ENCODE measurements around the gene RSL1D1.
"Not testable (repeated sequence)": the region's sequence is repeated elsewhere in the genome, so short reads cannot be mapped to it uniquely, and the experiment has no call there.

The RSL1D1 gene

DNA sequence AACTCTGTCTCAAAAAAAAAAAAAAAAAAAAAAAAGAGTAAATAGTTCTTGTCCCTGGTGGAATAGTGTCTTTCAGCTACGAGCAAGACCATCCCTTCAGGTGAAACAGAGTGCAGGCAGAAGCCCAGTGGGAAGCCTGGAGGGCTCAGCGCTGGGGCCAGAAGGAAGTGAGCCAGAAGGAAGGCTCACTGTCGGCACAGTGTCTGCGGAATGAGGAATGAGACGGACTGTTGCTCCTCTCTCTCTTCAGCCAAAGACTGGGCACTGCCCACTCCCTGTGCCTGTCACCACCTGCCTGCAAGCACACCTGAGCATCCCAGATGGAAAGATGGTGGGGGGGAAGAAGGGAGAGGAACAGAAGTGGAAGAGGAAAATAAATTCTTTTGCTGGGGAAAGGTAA, 7.5 kb downstream of the RSL1D1 start:
- DNase-seq (ENCODE audit: low read depth in 2 of 2), result no peak

DNA sequence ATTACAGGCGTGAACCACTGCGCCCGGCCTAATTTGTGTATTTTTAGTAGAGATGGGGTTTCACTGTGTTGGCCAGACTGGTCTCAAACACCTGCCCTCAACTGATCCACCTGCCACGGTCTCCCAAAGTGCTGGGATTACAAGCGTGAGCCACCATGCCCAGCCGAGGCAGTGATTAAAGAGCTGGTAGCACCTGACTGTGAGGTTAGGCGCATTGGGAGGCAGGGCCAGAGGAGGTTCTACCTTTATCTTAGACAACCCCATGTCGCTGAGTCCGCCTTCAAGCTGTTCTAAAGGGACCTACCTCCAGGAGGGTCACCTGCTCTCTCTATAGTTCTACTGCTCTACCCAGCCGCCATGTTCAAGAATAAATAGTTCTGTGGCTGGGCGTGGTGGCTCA, 8.1 kb downstream of the RSL1D1 start:
- no peak for DNase-seq (ENCODE audit: low read depth in 2 of 2)

DNA sequence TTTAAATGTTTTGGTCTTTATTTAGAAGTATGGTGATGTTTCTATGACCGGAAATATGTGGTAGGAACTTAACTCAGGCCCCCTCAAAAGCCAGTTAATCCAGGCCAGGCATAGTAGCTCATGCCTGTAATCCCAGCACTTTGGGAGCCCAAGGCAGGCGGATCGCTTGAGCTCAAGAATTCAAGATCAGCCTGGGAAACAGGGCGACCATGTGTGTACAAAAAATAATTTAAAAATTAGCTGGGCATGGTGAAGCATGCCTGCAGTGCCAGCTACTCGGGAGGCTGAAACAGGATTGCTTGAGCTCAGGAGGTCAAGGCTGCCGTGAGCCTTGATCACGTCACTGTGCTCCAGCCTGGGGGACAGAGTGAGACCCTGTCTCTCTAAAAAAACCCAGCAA, 10.3 kb downstream of the RSL1D1 start:
- DNase-seq (ENCODE audit: low read depth in 2 of 2), result no peak

DNA sequence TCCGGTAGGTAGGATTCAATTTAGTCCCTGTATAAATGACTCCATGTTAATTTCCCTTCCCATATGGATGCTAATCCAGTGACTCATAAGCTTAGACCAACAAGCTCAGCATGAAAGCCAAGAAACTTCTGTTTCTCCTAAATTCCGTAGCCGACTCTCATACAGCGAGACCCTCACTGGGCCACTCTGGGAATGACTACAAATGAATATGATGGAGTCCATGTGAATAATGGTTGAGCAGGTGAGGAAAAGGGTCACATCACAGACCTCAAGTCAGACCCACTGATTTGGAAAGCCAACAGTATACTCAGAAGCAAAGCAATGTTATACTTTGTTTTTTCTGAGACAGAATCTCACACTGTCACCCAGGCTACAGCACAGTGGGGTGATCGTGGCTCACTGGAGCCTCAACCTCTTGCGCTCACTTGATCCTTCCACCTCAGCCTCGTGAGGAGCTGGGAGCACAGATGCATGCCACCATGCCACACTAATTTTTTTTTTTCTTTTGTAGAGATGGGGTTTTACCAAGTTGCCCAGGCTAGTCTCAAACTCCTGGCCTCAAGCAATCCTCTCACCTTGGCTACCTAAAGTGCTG, 14.6 kb downstream of the RSL1D1 start:
- no peak for DNase-seq (ENCODE audit: low read depth in 2 of 2)

DNA sequence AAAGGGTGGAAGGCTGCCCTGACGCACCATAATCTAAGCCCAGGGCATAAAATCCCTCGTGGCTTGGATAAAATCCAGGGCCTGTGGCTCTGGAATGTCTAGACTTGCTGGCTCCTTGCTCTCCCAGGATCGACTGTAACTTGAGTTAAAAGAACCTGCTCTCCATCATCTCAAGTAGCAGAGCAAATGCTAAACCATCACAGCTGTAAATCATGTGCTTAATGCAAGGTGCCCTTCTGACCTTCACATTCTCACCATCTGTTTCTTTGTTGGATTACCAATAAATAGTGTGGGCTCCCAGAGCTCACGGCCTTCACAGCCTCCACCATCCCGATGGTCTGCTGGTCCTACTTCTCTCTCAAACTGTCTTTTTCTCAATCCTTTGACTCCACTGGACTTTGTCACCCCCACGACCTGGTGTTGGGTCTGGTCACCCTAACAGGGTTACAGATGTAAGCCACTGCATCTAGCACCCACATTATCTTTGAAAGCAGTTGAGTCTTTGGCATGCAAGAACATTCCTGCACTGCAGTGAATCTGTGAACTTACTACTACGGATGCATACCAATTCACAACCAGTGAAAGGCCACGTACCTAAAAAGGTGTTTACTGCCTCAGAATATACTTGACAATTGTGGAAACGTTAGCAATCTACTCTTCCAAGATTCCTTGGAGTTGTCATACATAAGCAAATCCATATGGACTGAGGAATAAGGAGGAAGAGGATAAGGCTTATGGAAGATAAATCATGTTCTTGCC, 15.3 kb downstream of the RSL1D1 start:
- no peak for DNase-seq (ENCODE audit: low read depth in 2 of 2)

DNA sequence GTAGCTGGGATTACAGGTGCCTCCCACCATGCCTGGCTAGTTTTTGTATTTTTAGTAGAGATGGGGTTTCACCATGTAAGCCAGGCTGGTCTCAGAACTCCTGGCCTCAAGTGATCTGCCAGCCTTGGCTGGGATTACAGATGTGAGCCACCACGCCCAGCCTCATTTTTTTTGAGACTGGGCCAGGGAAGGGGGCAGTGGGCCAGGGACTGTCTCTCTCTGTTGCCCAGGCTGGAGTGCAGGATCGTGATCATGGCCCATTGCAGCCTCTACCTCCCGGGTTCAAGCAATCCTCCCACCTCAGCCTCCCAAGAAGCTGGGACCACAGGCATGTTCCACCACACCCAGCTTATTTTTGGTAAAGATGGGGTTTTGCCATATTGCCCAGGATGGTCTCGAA, 16.0 kb downstream of the RSL1D1 start:
- DNase-seq (ENCODE audit: low read depth in 2 of 2), result no peak

DNA sequence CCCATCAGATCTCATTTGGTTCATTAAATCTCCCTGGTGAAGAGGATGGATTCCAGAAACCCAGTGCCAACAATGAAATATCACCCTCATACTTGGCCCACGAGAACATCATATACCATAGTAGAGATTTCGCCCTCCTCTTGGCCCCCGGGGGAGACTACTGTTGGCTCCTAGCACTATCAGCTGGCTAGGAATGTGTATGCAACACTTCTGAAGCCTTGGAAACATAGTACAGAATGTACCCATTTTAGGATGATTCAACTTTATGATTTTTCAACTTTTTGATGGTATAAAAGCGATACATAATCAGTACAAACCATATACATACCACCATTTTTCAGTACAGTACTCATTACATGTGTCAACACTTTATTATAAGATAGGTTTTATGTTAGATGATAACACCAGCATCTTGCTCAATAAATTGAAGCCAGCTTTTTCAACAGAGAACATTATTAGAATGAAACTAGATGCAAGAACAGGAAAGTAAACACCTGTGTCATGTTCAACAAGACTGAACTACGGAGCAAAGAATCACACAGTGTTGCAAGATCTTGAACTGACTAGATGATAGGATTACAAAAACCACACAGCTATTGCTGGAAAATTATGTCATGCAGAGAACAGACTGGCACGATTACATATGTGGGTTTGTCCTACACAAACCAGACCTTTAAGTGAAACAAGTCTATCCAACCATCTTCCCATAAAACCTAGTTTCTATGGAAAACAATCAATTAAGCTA, 17.2 kb downstream of the RSL1D1 start:
- DNase-seq (ENCODE audit: low read depth in 2 of 2), result no peak

DNA sequence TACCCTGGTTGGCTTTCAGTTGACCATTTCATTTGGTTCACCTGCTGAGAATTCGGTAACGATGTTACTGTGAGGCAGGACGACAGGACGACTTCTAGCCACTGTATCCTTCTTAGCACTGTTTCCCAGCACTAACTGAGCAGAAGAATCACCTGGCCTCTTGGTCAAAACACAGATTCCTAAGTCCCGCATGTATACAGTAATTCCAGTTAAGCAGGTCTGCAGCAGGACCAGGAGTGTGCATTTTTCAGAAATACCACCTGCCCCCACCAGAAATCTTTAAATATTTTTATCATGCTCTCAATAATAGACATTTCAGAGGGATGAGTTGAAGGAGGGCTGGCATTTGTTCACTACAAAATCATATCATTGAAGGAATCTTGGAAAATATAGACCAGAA, 22.6 kb downstream of the RSL1D1 start:
- DNase-seq (ENCODE audit: low read depth in 2 of 2), result no peak

DNA sequence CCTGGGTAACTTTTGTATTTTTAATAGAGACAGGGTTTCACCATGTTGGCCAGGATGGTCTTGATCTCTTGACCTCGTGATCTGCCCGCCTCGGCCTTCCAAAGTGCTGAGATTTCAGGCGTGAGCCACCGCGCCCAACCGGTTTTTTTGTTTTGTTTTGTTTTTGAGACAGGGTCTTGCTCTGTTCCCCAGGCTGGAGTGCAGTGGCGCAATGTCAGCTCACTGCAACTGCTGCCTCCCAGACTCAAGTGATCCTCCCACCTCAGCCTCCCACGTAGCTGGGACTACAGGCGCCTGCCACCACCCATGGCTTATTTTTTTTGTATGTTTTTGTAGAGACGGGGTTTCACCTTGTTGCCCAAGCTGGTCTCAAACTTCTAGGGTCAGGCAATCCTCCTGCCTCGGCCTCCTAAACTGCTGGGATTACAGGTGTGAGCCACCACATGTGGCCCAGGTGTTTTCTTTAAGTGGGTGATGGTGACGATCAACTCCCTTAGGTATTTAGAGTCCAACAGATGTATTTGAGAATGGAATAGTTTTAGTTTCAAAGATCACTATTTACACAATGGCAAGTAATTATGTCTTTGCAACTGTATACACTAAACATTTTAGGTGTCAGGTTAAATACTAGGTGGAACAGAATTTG, 25.7 kb downstream of the RSL1D1 start:
- not testable (repeated sequence) for DNase-seq (ENCODE audit: low read depth in 2 of 2)

DNA sequence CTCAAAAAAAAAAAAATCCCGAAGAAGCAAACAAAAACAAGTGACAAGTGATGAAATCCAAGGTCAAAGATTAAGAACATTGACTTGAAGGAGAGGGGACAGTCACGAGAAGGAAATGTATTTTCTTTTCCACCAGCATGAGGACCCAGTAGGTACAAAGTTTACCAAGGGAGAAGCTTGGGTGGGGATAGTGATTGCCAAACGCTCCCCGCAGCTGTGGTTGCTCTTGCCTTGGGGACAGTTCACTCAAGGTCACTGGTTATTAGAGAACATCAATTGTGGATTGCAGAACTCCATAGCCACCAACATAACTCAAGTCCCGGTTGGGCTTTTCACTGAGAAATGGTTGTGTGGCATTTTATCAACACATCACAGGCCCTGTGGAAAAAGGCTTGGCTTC, 27.0 kb downstream of the RSL1D1 start:
- no peak for DNase-seq (ENCODE audit: low read depth in 2 of 2)

DNA sequence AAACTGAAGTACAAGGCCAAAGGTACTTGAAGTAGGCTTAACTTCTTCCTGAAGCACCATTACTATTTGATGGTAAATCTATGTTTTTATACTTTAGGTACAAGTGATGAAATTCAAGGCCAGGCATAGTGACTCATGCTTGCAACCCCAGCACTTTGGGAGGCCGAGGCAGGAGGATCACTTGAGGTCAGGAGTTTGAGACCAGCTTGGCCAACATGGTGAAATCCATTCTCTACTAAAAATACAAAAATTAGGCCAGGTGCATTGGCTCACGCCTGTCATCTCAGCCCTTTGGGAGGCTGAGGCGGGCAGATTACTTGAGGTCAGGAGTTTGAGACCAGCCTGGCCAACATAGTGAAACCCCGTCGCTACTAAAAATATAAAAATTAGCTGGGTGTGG, 27.7 kb downstream of the RSL1D1 start:
- DNase-seq (ENCODE audit: low read depth in 2 of 2), result not testable (repeated sequence)

DNA sequence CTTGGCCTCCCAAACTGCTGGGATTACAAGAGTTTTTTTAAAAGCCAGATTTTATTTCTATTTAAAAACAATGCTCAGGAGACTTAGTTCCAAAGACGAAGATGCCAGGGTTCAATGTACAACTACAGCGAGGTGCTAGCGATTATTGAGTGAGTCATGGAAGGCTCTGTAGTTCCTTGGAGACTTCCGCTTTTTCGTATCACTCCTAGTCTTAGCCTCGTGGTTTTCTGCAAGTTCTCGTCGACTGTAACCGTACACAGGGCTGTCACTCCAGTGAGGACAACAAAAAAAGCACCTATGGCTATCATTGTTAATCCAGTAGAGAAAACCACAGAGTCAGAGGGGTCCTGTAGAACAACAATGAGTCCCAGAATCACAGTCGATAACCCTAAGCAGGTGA, 31.5 kb downstream of the RSL1D1 start:
- no peak for DNase-seq (ENCODE audit: low read depth in 2 of 2)

DNA sequence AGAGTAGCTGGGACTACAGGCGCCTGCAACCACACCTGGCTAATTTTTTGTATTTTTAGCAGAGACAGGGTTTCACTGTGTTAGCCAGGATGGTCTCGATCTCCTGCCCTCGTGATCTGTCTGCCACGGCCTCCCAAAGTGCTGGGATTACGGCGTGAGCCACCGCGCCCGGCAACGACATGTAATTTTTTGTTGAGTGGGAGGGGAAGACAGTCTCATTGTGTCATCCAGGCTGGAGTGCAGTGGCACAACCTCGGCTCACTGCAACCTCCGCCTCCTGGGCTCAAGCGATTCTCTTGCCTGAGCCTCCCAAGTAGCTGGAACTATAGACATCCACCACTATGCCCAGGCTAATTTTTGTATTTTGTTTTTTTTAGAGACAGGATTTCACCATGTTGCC, 32.4 kb downstream of the RSL1D1 start:
- not testable (repeated sequence) for DNase-seq (ENCODE audit: low read depth in 2 of 2)

DNA sequence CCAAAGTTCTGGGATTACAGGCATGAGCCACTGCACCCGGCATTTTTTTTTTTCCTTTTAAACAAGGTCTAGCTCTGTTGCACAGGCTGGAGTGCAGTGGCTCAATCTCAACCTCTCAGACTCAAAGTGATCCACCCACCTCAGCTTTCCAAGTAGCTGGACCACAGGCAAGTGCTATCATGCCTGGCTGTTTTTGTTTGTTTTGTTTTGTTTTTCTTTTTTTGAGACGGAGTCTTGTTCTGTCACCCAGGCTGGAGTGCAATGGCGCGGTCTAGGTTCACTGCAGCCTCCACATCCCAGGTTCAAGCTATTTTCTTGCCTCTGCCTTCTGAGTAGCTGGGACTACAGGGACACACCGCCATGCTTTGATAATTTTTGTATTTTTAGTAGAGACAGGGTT, 35.2 kb downstream of the RSL1D1 start:
- no peak for DNase-seq (ENCODE audit: low read depth in 2 of 2)

DNA sequence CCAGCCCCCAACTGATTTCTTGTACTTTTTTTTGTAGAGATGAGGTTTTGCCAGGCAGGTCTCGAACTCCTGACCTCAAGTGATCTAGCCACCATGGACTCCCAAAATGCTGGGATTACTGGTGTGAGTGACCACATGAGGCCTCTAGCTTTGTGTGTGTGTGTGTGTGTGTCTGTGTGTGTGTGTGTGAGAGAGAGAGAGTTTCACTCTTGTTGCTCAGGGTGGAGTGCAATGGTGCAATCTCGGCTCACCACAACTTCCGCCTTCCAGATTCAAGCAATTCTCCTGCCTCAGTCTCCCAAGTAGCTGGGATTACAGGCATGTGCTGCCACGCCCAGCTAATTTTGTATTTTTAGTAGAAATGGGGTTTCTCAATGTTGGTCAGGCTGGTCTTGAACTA, 36.5 kb downstream of the RSL1D1 start:
- not testable (repeated sequence) for DNase-seq (ENCODE audit: low read depth in 2 of 2)

DNA sequence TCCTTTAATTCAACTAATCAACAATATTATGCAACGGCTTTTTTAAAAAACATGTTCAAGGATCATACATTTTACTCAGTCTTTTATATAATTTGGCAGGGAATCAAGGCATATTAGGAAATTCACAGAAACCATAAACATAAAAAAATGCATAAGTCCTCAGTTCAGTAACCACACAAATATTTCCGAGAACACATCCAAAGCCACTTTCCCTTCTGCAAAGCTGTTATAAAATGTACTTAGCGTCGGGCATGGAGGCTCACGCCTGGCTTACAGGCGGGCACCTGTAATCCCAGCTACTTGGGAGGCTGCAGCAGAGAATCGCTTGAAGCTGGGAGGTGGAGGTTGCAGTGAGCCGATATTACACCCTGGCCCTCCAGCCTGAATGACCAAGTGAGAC, 44.6 kb downstream of the RSL1D1 start:
- no peak for DNase-seq (ENCODE audit: low read depth in 2 of 2)

DNA sequence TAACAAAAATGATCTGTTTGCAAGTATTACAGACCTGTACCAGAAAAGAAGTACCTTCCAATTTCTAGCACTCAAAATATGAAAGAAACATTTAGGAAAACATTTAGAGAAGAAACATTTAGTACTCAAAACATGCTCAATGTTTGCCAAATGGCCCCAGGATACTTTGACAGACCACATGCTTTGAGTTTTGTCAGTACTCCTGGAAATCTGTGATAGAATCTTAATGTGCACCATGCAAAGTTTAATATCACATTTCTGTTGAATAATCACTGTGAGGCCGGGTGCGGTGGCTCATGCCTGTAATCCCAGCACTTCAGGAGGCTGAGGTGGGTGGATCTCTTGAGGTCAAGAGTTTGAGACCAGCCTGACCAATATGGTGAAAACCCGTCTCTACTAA, 45.8 kb downstream of the RSL1D1 start:
- no peak for DNase-seq (ENCODE audit: low read depth in 2 of 2)

DNA sequence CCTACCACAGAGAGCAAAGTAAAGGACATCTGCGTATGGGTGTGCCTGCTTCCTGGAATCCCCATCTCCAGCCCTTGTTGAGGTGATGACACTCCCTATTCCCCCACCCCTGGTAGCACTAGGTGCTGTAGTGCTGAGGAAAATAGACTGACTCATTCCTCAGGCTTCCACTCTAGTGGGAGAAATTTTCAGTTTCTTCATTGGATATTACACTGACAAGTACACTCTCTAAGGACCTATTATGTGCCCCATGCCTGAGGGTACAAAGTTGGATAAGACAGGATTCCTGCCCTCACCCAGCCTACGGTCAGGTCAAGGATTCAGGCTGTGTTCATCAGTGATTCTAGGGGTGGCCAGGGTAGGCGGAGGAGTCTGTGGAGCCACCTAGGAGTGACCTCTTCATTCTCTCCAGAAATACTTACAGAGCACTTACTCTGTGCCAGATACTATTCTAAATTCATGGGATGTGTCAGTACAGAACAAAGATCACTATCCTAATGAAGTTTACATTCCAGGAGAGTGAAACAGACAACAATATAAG, 49.8 kb downstream of the RSL1D1 start:
- DNase-seq (ENCODE audit: low read depth in 2 of 2), result no peak

DNA sequence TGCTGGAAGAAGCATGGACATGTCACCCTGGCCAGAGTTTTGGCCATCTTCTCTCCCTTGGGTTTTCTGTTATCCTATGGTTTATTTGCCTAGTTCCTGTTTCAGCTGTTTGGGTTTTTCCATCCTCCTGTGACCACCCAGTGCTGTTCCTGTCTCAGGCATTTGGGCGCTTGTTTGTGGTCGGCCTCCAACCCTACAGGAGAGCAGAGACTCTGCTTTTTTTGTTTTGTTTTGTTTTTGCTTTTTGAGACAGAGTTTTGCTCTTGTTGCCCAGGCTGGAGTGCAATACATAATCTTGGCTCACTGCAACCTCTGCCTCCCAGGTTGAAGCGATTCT, 51.0 kb downstream of the RSL1D1 start:
- no peak for DNase-seq (ENCODE audit: low read depth in 2 of 2)

DNA sequence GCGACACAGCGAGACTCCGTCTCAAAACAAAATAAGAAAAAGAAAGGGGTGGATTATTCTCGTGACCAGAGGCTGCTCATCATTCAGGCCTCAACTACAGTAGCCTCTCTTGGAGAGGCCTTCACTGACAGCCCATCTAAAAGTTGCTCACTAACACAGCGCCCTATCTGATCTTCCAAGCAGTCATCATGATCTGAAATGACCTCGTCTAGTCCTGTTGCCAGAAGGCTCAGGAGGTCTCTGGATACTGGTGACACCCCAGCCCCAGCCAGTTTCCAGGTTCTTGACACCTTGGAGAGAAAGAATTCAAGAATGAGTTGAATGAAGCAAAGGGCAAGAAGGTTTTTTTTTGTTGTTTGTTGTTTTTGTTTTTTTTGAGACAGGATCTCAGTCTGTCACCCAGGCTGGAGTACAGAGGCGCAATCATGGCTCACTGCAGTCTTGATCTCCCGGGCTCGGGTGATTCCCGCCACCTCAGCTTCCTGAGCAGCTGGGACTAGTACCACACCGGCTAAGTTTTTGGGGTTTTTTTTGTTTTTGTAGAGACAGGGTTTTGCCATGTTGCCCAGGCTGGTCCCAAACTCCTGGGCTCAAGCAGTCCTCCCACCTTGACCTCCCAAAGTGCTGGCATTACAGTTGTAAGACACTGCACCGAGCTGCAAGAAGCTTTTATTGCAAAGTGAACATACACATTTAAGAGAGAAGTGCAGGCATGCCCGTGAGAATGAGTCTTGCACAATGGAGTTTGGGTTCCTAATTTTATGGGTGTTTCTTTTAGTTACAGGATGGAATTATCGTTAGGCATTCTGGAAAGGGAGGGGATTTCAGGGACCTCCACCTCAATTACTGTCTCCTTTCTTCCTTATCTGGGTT, 51.6 kb downstream of the RSL1D1 start:
- DNase-seq (ENCODE audit: low read depth in 2 of 2), result no peak

DNA sequence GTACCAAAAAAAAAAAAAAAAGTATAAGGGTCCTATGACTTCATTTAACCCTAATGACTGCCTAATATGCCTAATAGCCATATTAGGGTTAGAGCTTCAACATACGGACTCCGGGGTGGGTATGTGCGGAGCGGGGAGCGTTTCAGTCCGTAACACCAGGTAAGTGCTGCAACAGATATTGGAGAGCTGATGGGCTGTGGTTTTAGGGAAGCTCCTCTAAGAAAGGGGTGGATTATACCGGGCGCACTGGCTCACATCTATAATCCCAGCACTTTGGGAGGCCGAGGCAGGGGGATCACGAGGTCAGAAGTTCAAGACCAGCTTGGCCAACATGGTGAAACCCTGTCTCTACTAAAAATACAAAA, 52.3 kb downstream of the RSL1D1 start:
- no peak for DNase-seq (ENCODE audit: low read depth in 2 of 2)

DNA sequence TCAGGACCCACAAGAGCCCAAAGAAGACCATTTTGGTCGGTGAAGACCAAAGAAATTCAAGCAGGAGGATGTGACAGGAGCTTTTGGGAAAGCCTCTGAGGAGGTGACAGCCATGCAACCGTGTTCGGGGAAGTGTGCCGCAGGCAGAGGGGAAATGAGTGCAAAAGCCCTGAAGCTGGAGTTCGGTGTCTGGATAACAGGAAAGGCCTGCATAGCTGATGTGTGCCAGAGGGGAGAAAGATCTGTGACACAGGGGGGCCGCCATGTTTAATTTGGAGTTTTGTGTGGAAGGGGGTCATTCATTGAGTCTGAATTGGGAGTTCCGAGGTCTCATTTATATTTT, 53.4 kb downstream of the RSL1D1 start:
- no peak for DNase-seq (ENCODE audit: low read depth in 2 of 2)
